HEK293 (cell line): ENCODE data around the gene DOCK3.

Source experiments
- TCF7L2 ChIP-seq: IDR thresholded peaks from 2 replicates; pipeline ENCODE4 v1.6.1; 2011; ENCODE audit warnings: low read depth, mild to moderate bottlenecking, inconsistent platforms, low read length, moderate library complexity, borderline replicate concordance
- ZNF114 ChIP-seq: fragments of 450-650 bp; formaldehyde crosslinking; IDR thresholded peaks from 2 replicates; pipeline ENCODE4 v1.5.0; 2017; ENCODE audit warnings: missing biosample characterization, missing genetic modification characterization
- ZNF157 ChIP-seq: fragments of 450-650 bp; formaldehyde crosslinking; IDR thresholded peaks from 2 replicates; pipeline ENCODE4 v1.5.1; 2016; ENCODE audit warnings: missing biosample characterization, missing genetic modification characterization
- ZNF211 ChIP-seq: fragments of 450-650 bp; formaldehyde crosslinking; IDR thresholded peaks from 2 replicates; pipeline ENCODE4 v1.5.1; 2016; ENCODE audit warnings: low read depth, missing biosample characterization, missing genetic modification characterization
- ZNF24 ChIP-seq: fragments of 450-650 bp; formaldehyde crosslinking; IDR thresholded peaks from 2 replicates; pipeline ENCODE4 v1.5.1; 2016; ENCODE audit warnings: missing biosample characterization, missing genetic modification characterization
- ZNF324 ChIP-seq: fragments of 450-650 bp; formaldehyde crosslinking; IDR thresholded peaks from 2 replicates; pipeline ENCODE4 v1.5.1; 2016; ENCODE audit warnings: missing biosample characterization, missing genetic modification characterization
- ZNF560 ChIP-seq: fragments of 450-650 bp; formaldehyde crosslinking; IDR thresholded peaks from 2 replicates; pipeline ENCODE4 v1.5.1; 2017; ENCODE audit warnings: missing biosample characterization, missing genetic modification characterization, borderline replicate concordance
- ZNF677 ChIP-seq: fragments of 450-650 bp; IDR thresholded peaks from 2 replicates; pipeline ENCODE4 v1.5.0; 2018; ENCODE audit warnings: missing biosample characterization, mild to moderate bottlenecking, missing genetic modification characterization, moderate library complexity
- ZNF776 ChIP-seq: fragments of 450-650 bp; formaldehyde crosslinking; IDR thresholded peaks from 2 replicates; pipeline ENCODE4 v1.5.0; 2017; ENCODE audit warnings: missing biosample characterization, missing genetic modification characterization, borderline replicate concordance
- ZSCAN23 ChIP-seq: fragments of 450-650 bp; formaldehyde crosslinking; IDR thresholded peaks from 2 replicates; pipeline ENCODE4 v1.5.1; 2016; ENCODE audit warnings: missing biosample characterization, missing genetic modification characterization
- TF ChIP-seq, protein P1 (sequence below): fragments of 450-650 bp; formaldehyde crosslinking; IDR thresholded peaks from 2 replicates; pipeline ENCODE4 v1.5.1; 2016; ENCODE audit warnings: missing biosample characterization, missing genetic modification characterization
- TF ChIP-seq, protein P2 (sequence below): fragments of 450-650 bp; formaldehyde crosslinking; IDR thresholded peaks from 2 replicates; pipeline ENCODE4 v1.5.1; 2016; ENCODE audit warnings: missing biosample characterization, missing genetic modification characterization
- TF ChIP-seq, protein P3 (sequence below): fragments of 450-650 bp; formaldehyde crosslinking; IDR thresholded peaks from 2 replicates; pipeline ENCODE4 v1.5.1; 2016; ENCODE audit warnings: missing biosample characterization, missing genetic modification characterization
- TF ChIP-seq, protein P4 (sequence below): fragments of 450-650 bp; formaldehyde crosslinking; IDR thresholded peaks from 2 replicates; pipeline ENCODE4 v1.5.1; 2016; ENCODE audit warnings: missing biosample characterization, missing genetic modification characterization

DNA sequence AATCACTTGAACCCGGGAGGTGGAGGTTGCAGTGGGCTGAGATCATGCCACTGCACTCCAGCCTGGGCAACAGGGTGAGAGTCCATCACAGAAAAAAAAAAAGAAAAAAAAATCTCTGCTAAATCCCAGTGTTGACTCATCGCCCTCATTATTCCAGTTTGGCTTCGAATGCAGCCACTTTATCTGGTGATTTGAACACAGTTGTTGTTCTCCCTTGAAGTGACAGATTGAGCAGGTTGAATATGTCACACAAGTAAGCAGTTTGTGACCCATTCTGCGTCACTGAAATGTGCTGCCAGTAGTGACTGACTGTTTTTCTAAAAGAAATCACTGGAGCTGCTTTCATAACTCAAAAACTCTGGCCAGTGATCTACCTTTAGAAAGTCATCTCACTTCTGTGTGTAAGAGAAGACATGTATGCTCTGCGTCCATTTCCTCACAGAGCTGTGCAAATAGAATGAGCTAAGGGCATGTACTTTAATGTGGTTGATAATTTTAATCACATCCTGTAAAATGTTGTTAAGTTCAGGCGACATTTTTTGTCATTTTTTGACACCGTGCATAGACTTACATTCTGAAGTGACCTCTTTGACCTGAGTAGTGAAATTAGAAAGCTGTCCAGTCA, 12.5 kb downstream of the DOCK3 start:
- TF ChIP-seq TCF7L2: no peak
- TF ChIP-seq, protein P1, sequence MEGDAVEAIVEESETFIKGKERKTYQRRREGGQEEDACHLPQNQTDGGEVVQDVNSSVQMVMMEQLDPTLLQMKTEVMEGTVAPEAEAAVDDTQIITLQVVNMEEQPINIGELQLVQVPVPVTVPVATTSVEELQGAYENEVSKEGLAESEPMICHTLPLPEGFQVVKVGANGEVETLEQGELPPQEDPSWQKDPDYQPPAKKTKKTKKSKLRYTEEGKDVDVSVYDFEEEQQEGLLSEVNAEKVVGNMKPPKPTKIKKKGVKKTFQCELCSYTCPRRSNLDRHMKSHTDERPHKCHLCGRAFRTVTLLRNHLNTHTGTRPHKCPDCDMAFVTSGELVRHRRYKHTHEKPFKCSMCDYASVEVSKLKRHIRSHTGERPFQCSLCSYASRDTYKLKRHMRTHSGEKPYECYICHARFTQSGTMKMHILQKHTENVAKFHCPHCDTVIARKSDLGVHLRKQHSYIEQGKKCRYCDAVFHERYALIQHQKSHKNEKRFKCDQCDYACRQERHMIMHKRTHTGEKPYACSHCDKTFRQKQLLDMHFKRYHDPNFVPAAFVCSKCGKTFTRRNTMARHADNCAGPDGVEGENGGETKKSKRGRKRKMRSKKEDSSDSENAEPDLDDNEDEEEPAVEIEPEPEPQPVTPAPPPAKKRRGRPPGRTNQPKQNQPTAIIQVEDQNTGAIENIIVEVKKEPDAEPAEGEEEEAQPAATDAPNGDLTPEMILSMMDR (tag by site-specific recombination): no peak
- no peak for TF ChIP-seq ZNF24 (tag by site-specific recombination)
- no peak for TF ChIP-seq ZNF157 (tag by site-specific recombination)
- TF ChIP-seq ZNF776: no peak
- TF ChIP-seq, protein P2, sequence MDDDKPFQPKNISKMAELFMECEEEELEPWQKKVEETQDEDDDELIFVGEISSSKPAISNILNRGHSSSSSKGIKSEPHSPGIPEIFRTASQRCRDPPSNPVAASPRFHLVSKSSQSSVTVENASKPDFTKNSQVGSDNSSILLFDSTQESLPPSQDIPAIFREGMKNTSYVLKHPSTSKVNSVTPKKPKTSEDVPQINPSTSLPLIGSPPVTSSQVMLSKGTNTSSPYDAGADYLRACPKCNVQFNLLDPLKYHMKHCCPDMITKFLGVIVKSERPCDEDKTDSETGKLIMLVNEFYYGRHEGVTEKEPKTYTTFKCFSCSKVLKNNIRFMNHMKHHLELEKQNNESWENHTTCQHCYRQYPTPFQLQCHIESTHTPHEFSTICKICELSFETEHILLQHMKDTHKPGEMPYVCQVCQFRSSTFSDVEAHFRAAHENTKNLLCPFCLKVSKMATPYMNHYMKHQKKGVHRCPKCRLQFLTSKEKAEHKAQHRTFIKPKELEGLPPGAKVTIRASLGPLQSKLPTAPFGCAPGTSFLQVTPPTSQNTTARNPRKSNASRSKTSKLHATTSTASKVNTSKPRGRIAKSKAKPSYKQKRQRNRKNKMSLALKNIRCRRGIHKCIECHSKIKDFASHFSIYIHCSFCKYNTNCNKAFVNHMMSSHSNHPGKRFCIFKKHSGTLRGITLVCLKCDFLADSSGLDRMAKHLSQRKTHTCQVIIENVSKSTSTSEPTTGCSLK (tag by site-specific recombination): no peak
- no peak for TF ChIP-seq ZNF324 (tag by site-specific recombination)
- TF ChIP-seq, protein P3, sequence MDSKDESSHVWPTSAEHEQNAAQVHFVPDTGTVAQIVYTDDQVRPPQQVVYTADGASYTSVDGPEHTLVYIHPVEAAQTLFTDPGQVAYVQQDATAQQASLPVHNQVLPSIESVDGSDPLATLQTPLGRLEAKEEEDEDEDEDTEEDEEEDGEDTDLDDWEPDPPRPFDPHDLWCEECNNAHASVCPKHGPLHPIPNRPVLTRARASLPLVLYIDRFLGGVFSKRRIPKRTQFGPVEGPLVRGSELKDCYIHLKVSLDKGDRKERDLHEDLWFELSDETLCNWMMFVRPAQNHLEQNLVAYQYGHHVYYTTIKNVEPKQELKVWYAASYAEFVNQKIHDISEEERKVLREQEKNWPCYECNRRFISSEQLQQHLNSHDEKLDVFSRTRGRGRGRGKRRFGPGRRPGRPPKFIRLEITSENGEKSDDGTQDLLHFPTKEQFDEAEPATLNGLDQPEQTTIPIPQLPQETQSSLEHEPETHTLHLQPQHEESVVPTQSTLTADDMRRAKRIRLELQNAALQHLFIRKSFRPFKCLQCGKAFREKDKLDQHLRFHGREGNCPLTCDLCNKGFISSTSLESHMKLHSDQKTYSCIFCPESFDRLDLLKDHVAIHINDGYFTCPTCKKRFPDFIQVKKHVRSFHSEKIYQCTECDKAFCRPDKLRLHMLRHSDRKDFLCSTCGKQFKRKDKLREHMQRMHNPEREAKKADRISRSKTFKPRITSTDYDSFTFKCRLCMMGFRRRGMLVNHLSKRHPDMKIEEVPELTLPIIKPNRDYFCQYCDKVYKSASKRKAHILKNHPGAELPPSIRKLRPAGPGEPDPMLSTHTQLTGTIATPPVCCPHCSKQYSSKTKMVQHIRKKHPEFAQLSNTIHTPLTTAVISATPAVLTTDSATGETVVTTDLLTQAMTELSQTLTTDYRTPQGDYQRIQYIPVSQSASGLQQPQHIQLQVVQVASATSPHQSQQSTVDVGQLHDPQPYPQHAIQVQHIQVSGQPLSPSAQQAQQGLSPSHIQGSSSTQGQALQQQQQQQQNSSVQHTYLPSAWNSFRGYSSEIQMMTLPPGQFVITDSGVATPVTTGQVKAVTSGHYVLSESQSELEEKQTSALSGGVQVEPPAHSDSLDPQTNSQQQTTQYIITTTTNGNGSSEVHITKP: no peak
- no peak for TF ChIP-seq ZNF114 (tag by site-specific recombination)
- no peak for TF ChIP-seq ZNF677 (tag by site-specific recombination)
- no peak for TF ChIP-seq ZNF560 (tag by site-specific recombination)
- no peak for TF ChIP-seq ZSCAN23 (tag by site-specific recombination)
- TF ChIP-seq, protein P4, sequence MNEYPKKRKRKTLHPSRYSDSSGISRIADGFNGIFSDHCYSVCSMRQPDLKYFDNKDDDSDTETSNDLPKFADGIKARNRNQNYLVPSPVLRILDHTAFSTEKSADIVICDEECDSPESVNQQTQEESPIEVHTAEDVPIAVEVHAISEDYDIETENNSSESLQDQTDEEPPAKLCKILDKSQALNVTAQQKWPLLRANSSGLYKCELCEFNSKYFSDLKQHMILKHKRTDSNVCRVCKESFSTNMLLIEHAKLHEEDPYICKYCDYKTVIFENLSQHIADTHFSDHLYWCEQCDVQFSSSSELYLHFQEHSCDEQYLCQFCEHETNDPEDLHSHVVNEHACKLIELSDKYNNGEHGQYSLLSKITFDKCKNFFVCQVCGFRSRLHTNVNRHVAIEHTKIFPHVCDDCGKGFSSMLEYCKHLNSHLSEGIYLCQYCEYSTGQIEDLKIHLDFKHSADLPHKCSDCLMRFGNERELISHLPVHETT (tag by site-specific recombination): no peak
- no peak for TF ChIP-seq ZNF211 (tag by site-specific recombination)
